A549 treated with DMSO at 1 μM for 4 hours (cell line): ENCODE data around the gene VCAN. TPM values are rescaled to one million over a fixed set of nuclear protein-coding genes. Genes with fewer than 3 reads are reported as not detected.

Experiments used
- total RNA-seq: library from RNA; stranded (reverse); fragments of 200-300 nt; extraction: Qiagen RNA extraction; gene quantifications from 5 replicates; pipeline ENCODE4 v1.2.3, GENCODE V29; 2022; ENCODE audit warnings: low read depth

VCAN gene
- 14.1 to 20.8 TPM (median 16.9 TPM) in 5 replicates for total RNA-seq

DNA sequence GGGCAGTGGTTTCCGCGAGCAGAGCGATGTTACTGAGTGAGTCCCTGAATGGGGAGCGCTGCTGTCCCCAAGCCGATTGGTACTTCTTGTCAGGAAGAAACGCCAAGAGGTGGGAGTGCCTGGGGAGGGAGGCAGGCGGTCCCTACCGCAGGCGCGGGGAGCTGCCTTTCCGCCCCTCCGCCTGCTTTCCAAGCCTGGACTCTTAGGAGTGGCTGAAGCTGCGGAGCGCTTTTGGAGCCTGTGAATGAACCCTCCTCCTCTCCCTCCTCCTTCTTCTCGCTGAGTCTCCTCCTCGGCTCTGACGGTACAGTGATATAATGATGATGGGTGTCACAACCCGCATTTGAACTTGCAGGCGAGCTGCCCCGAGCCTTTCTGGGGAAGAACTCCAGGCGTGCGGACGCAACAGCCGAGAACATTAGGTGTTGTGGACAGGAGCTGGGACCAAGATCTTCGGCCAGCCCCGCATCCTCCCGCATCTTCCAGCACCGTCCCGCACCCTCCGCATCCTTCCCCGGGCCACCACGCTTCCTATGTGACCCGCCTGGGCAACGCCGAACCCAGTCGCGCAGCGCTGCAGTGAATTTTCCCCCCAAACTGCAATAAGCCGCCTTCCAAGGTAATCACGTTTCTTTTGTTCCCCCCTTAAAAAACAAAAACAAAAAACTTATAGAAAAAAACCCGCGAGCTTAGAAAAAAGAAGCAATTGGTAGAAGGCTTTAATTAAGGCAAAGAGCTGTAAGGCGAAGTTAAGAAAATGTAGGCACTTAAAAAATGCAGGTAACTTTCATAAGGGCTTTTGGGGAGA, at the start of gene VCAN:
VCAN (plus strand) TSS at position 340 of the 808 bp plus-strand sequence. CDS start 11,775 bp downstream, outside the sequence.

Other genes starting within 250 kb of the VCAN start
- gene HAPLN1, start 249.1 kb downstream of the VCAN start, total RNA-seq: not detected in 5 replicates